Measurements from ENCODE around the gene FAM124B.

The FAM124B gene

DNA sequence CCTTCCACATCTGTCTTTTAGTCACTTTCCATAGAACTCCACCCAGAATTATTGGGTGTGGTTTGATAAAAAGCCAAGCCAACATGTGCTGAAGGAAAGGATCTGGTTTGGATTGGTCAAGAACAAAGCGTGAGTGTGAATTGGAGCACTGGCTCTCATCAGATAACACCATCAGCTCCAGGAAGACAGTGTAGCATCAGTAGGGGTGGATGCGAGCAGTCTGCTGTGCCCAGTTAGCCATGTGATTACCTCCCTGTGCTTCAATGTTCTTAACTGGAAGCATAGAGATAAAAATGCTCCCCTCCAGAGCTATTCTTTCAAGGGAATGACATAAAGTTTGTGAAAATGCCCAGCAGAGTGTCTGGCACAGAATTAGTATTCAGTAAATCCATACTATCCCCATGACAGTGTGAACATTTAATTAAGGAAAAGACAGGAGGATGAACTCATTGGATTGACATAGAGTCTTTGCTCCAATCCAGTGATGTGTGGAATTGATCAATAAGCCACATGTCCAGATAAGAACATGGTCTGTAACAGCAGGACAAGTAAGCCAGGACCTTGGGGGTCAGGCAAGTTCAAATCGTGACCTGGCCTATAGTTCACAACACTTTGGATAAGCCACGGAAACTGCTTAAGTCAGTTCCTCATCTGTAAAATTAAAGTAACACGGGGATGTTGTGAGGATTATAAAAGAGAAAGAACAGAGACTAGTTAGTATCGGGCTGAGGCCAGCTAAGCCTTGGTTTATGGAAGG, 68.0 kb downstream of the FAM124B start:
- no peak for DNase-seq

DNA sequence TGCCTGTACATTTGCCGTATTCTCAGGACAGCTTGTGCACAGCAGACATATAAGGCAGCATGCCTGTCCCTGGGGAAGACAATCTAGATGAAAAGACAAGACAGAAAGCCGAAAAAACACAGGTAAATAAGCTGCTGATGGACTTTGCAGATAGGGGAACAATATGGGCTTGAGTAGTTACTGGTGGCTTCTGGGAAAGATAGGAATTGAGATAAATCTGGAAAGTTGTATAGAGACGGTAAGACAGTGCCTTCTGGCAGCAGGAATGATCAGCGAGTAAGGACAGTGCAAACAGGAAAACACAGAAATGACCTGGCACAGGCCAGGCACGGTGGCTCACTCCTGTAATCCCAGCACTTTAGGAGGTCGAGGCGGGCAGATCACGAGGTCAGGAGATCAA, 70.2 kb downstream of the FAM124B start:
- DNase-seq = no peak

DNA sequence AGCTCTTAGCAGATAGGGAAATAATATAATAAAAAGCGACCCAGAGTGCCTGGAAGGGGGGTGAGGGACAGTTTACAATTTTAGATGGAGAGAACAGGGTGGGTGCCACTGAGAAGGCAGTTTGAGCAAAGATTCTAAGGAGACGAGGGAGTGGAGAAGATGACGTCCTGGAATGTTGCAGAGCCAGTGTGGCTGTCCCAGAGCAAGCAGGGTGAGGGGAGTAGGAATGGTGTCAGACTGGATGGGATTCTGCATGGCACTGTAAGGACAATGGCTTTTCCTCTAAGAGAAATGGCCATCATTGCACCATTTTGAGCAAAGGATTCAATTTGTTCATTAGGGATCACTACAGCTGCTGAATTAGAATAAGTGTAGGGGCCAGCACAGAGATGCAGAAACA, 73.1 kb downstream of the FAM124B start:
- no peak for DNase-seq
